GM23338 (cell line): ENCODE measurements around the gene TMEM212. TPM values are rescaled to one million over a fixed set of nuclear protein-coding genes. Genes with fewer than 3 reads are reported as not detected.

Source experiments
- ATAC-seq: fragments of 200-7000 bp; cut with Tn5 transposase; 3 replicates; pipeline ENCODE4 v1.9.1; 2020
- DNase-seq: peaks from one replicate; pipeline ENCODE4 v3.0.0-alpha.2; 2015; ENCODE audit warnings: low spot score
- H2AFZ ChIP-seq: fragments of 200-600 bp; sonication (generic); 2 replicates; pipeline ENCODE4 v1.8.0; 2016; ENCODE audit warnings: antibody characterized with exemption, mild to moderate bottlenecking, moderate library complexity
- H3F3A ChIP-seq: fragments of 200-600 bp; sonication (generic); replicated peaks from 2 replicates; pipeline ENCODE4 v1.8.0; 2017; ENCODE audit warnings: antibody characterized with exemption, mixed run types, low read depth
- H3K27ac ChIP-seq: fragments of 200-600 bp; sonication (generic); 2 replicates; pipeline ENCODE4 v1.6.1; 2016; ENCODE audit warnings: low read depth
- H3K27me3 ChIP-seq: fragments of 200-600 bp; sonication (generic); 2 replicates; pipeline ENCODE4 v1.8.0; 2016; ENCODE audit warnings: mild to moderate bottlenecking, mixed run types, moderate library complexity; ENCODE audit not compliant: insufficient read depth
- H3K36me3 ChIP-seq: fragments of 200-600 bp; sonication (generic); 2 replicates; pipeline ENCODE4 v1.8.0; 2016; ENCODE audit warnings: mild to moderate bottlenecking; ENCODE audit not compliant: insufficient read depth
- H3K4me1 ChIP-seq: fragments of 200-600 bp; sonication (generic); 2 replicates; pipeline ENCODE4 v1.8.0; 2016; ENCODE audit warnings: mild to moderate bottlenecking, moderate library complexity; ENCODE audit not compliant: insufficient read depth
- H3K4me2 ChIP-seq: fragments of 200-600 bp; sonication (generic); 2 replicates; pipeline ENCODE4 v1.7.1; 2017; ENCODE audit warnings: mixed run types
- H3K4me3 ChIP-seq: fragments of 200-600 bp; sonication (generic); 2 replicates; pipeline ENCODE4 v1.6.1; 2016; ENCODE audit warnings: mixed run types
- H3K79me2 ChIP-seq: fragments of 200-600 bp; sonication (generic); replicated peaks from 2 replicates; pipeline ENCODE4 v1.8.0; 2017; ENCODE audit warnings: mild to moderate bottlenecking; ENCODE audit not compliant: insufficient read depth
- H3K9me2 ChIP-seq: fragments of 200-600 bp; sonication (generic); 2 replicates; pipeline ENCODE4 v1.8.0; 2017; ENCODE audit not compliant: insufficient read depth
- H4K20me1 ChIP-seq: fragments of 200-600 bp; sonication (generic); replicated peaks from 2 replicates; pipeline ENCODE4 v1.8.0; 2017; ENCODE audit warnings: mild to moderate bottlenecking; ENCODE audit not compliant: insufficient read depth
- H3K27ac Mint-ChIP-seq: 2 replicates; pipeline ENCODE4 v1.8.0; 2020; ENCODE audit warnings: inconsistent platforms, mild to moderate bottlenecking, moderate library complexity, mixed read lengths
- H3K27me3 Mint-ChIP-seq: 3 replicates; pipeline ENCODE4 v1.8.0; 2022; ENCODE audit warnings: low read depth, mild to moderate bottlenecking, moderate library complexity, mixed read lengths, inconsistent platforms; ENCODE audit not compliant: insufficient read depth, poor library complexity
- H3K36me3 Mint-ChIP-seq: 3 replicates; pipeline ENCODE4 v1.8.0; 2021; ENCODE audit warnings: low read depth, mild to moderate bottlenecking, inconsistent platforms, moderate library complexity, mixed read lengths
- H3K4me1 Mint-ChIP-seq: 3 replicates; pipeline ENCODE4 v1.8.0; 2020; ENCODE audit warnings: mild to moderate bottlenecking, inconsistent platforms, mixed read lengths
- H3K4me3 Mint-ChIP-seq: 3 replicates; pipeline ENCODE4 v1.8.0; 2021; ENCODE audit warnings: moderate library complexity, mild to moderate bottlenecking, inconsistent platforms, mixed read lengths
- H3K9me3 Mint-ChIP-seq: 3 replicates; pipeline ENCODE4 v1.8.0; 2020; ENCODE audit warnings: moderate library complexity, mild to moderate bottlenecking, inconsistent platforms, mixed read lengths
- CREB1 ChIP-seq: fragments of 250-450 bp; sonication (Bioruptor Pico); IDR thresholded peaks from 2 replicates; pipeline ENCODE4 v1.5.0; 2020; ENCODE audit warnings: low read depth, mild to moderate bottlenecking, moderate library complexity
- ETS1 ChIP-seq: IDR thresholded peaks from 2 replicates; pipeline ENCODE4 v1.6.1; 2016; ENCODE audit warnings: antibody characterized with exemption
- EZH2phosphoT487 ChIP-seq: fragments of 200-600 bp; sonication (generic); IDR thresholded peaks from one replicate; pipeline ENCODE4 v1.8.1; 2018; ENCODE audit warnings: antibody characterized with exemption; ENCODE audit not compliant: unreplicated experiment
- JUNB ChIP-seq: IDR thresholded peaks from one replicate; pipeline ENCODE4 v1.6.1; 2016; ENCODE audit warnings: antibody characterized with exemption; ENCODE audit not compliant: unreplicated experiment
- NANOG ChIP-seq: IDR thresholded peaks from 2 replicates; pipeline ENCODE4 v1.6.1; 2016; ENCODE audit warnings: antibody characterized with exemption, borderline replicate concordance
- POLR2AphosphoS5 ChIP-seq: IDR thresholded peaks from 2 replicates; pipeline ENCODE4 v1.6.1; 2016; ENCODE audit warnings: antibody characterized with exemption, low read depth
- REST ChIP-seq: IDR thresholded peaks from one replicate; pipeline ENCODE4 v1.6.1; 2018; ENCODE audit warnings: antibody characterized with exemption; ENCODE audit not compliant: unreplicated experiment
- ZNF114 ChIP-seq: fragments of 250-450 bp; sonication (Bioruptor Pico); IDR thresholded peaks from 2 replicates; pipeline ENCODE4 v1.5.0; 2020; ENCODE audit warnings: mild to moderate bottlenecking, moderate library complexity
- ZNF331 ChIP-seq: fragments of 250-450 bp; sonication (Bioruptor Pico); IDR thresholded peaks from 2 replicates; pipeline ENCODE4 v1.5.0; 2020; ENCODE audit warnings: low read depth, mild to moderate bottlenecking, moderate library complexity
- polyA plus RNA-seq: library from polyadenylated mRNA; unstranded; fragments of >200 nt; fragmentation: Nextera tagmentation; extraction: Ambion mirVana; gene quantifications from 2 replicates; pipeline ENCODE4 v1.2.1, GENCODE V29; 2016
- total RNA-seq: library from RNA; depleted of rRNA; stranded (reverse); fragments of >200 nt; shearing (Covaris generic); gene quantifications from 2 replicates; pipeline ENCODE4 v1.2.3, GENCODE V29; 2014

TMEM212 gene
- total and polyA plus RNA-seq, 2 experiments from 2014 or later = not detected

GRCh38 chr3:171806200-171807128 lies 36.7 kb upstream of the TMEM212 start (continued):
- TF ChIP-seq REST = no peak
- no peak for TF ChIP-seq POLR2AphosphoS5
- no peak for TF ChIP-seq JUNB
- TF ChIP-seq ZNF114 = no peak
- no peak for TF ChIP-seq NANOG
- no peak for TF ChIP-seq ETS1
- no peak for TF ChIP-seq EZH2phosphoT487
- no peak for TF ChIP-seq ZNF331 (CRISPR knock-in tag)

- no peak for DNase-seq
- no peak overlapping the region for H3K27ac Mint-ChIP-seq
- H3K27ac ChIP-seq = no peak overlapping the region
- TF ChIP-seq REST = no peak
- TF ChIP-seq CREB1 (CRISPR knock-in tag) = no peak
- TF ChIP-seq ZNF331 (CRISPR knock-in tag) = no peak
- no peak for TF ChIP-seq JUNB
- no peak for TF ChIP-seq ETS1
- no peak for TF ChIP-seq ZNF114
- TF ChIP-seq NANOG = no peak
These were observed 35.9 kb upstream of the TMEM212 start for GRCh38 chr3:171807129-171807675.

More at GRCh38 chr3:171807129-171807675, 35.9 kb upstream of the TMEM212 start:
- H3K4me2 ChIP-seq = no peak overlapping the region
- no peak overlapping the region for H3K4me3 ChIP-seq
- H3K4me1 Mint-ChIP-seq = peaks cover 4% of the 10 kb centered on the region; the same call in 2 of the 3 replicates
- H3K36me3 Mint-ChIP-seq = no peaks in the 10 kb centered on the region
- peaks cover 19% of the 10 kb centered on the region for H3K27me3 Mint-ChIP-seq
- H3K9me3 Mint-ChIP-seq = no peaks in the 10 kb centered on the region
- H3K79me2 ChIP-seq = no peaks in the 10 kb centered on the region
- H3K36me3 ChIP-seq = no peaks in the 10 kb centered on the region
- no peaks in the 10 kb centered on the region for H3K4me1 ChIP-seq
- peaks cover 35% of the 10 kb centered on the region for H3K27me3 ChIP-seq
- H3F3A ChIP-seq = no peaks in the 10 kb centered on the region; the same call in 1 of the 2 replicates
- no peak for ATAC-seq
- no peak overlapping the region for H3K4me3 Mint-ChIP-seq
- no peak overlapping the region for H2AFZ ChIP-seq
- peaks cover 4% of the 10 kb centered on the region; the same call in 1 of the 2 replicates for H3K9me2 ChIP-seq
- no peaks in the 10 kb centered on the region for H4K20me1 ChIP-seq
